C4-2B (cell line): ENCODE results near the gene CCDC200.
"Not testable (repeated sequence)": the region's sequence is repeated elsewhere in the genome, so short reads cannot be mapped to it uniquely, and the experiment has no call there.

ENCODE experiments used
- CTCF ChIP-seq: fragments of 450-650 bp; conservative IDR thresholded peaks from 2 replicates; pipeline ENCODE4 v1.5.1; 2017; ENCODE audit warnings: mild to moderate bottlenecking
- ZFX ChIP-seq: fragments of 450-650 bp; IDR thresholded peaks from 2 replicates; pipeline ENCODE4 v1.6.1; 2017

- not testable (repeated sequence) for TF ChIP-seq CTCF, ZFX
Observed at GRCh38 chr17:43272914-43273313, 44.5 kb upstream of the CCDC200 start.
